SK-N-SH (cell line): Measurements from ENCODE around the gene COL23A1. TPM values are rescaled to one million over a fixed set of nuclear protein-coding genes. Genes with fewer than 3 reads are reported as not detected.

Experiments used
- EZH2phosphoT487 ChIP-seq: fragments of 200-600 bp; sonication (generic); IDR thresholded peaks from 2 replicates; pipeline ENCODE4 v1.6.1; 2017; ENCODE audit warnings: low read depth, mixed run types, mild to moderate bottlenecking, antibody characterized with exemption, moderate library complexity, borderline replicate concordance
- FOXJ3 ChIP-seq: sonication (generic); formaldehyde crosslinking; IDR thresholded peaks from 2 replicates; pipeline ENCODE4 v1.5.1; 2020; ENCODE audit warnings: mild to moderate bottlenecking, missing genetic modification reagents
- GATA2 ChIP-seq: sonication (generic); formaldehyde crosslinking; IDR thresholded peaks from 2 replicates; pipeline ENCODE4 v1.5.0; 2020; ENCODE audit warnings: mild to moderate bottlenecking, missing genetic modification reagents
- JUND ChIP-seq: IDR thresholded peaks from 2 replicates; pipeline ENCODE4 v1.4.0; 2012
- MEF2A ChIP-seq: IDR thresholded peaks from 2 replicates; pipeline ENCODE4 v1.4.0; 2012; ENCODE audit warnings: low read depth, borderline replicate concordance
- NRF1 ChIP-seq: IDR thresholded peaks from 2 replicates; pipeline ENCODE4 v1.6.1; 2012; ENCODE audit warnings: low read depth, mild to moderate bottlenecking, low read length
- POLR2AphosphoS5 ChIP-seq: IDR thresholded peaks from 2 replicates; pipeline ENCODE4 v1.6.1; 2012; ENCODE audit warnings: low read depth, low read length
- RAD21 ChIP-seq: IDR thresholded peaks from 2 replicates; pipeline ENCODE4 v1.6.1; 2012; ENCODE audit warnings: mild to moderate bottlenecking, low read length
- RFX5 ChIP-seq: IDR thresholded peaks from 2 replicates; pipeline ENCODE4 v1.6.1; 2012; ENCODE audit warnings: mild to moderate bottlenecking, improper control_type of control experiment, low read length
- polyA plus RNA-seq, 3 experiments: library from polyadenylated mRNA; depleted of rRNA; stranded (reverse); fragments of >200 nt; gene quantifications; 2 replicates each; pipeline ENCODE4 v1.2.3, GENCODE V29; 2012
- TF ChIP-seq, protein P1 (sequence below): IDR thresholded peaks from 2 replicates; pipeline ENCODE4 v1.6.1; 2012; ENCODE audit warnings: mild to moderate bottlenecking, low read depth, low read length, moderate library complexity
- TF ChIP-seq, protein P2 (sequence below): fragments of 150-350 bp; IDR thresholded peaks from 2 replicates; pipeline ENCODE4 v1.6.1; 2017; ENCODE audit warnings: antibody characterized with exemption, low read length, low read depth, borderline replicate concordance
- TF ChIP-seq, protein P3 (sequence below): IDR thresholded peaks from 2 replicates; pipeline ENCODE4; 2012
- TF ChIP-seq, protein P4 (sequence below): IDR thresholded peaks from 2 replicates; pipeline ENCODE4 v1.4.0; 2012; ENCODE audit warnings: low read depth
- TF ChIP-seq, protein P5 (sequence below): IDR thresholded peaks from 2 replicates; pipeline ENCODE4 v1.4.0; 2012; ENCODE audit warnings: low read depth, borderline replicate concordance

The COL23A1 gene
- polyA plus RNA-seq, 1 of the 3 experiments (the other 2 are of a cell fraction), result 0.10 TPM

DNA sequence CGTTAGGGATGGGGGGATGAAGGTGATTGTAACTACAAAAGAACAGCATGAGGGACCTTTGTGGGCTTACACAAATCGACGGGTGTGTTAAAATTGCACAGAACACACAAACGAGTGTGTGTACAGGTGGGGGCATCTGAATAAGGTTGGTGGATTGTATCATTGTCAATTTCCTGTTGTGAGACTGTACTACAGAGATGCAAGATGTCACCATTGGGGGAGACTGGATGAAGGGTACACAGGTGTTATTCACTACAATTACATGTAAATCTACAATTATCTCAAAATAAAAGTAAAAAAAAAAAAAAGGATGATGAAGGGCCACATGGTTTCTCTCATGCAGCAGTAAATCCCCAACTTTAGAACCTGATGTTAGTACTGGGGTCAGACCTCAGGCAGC lies 326.1 kb downstream of the COL23A1 start (continued):
- TF ChIP-seq, protein P1, sequence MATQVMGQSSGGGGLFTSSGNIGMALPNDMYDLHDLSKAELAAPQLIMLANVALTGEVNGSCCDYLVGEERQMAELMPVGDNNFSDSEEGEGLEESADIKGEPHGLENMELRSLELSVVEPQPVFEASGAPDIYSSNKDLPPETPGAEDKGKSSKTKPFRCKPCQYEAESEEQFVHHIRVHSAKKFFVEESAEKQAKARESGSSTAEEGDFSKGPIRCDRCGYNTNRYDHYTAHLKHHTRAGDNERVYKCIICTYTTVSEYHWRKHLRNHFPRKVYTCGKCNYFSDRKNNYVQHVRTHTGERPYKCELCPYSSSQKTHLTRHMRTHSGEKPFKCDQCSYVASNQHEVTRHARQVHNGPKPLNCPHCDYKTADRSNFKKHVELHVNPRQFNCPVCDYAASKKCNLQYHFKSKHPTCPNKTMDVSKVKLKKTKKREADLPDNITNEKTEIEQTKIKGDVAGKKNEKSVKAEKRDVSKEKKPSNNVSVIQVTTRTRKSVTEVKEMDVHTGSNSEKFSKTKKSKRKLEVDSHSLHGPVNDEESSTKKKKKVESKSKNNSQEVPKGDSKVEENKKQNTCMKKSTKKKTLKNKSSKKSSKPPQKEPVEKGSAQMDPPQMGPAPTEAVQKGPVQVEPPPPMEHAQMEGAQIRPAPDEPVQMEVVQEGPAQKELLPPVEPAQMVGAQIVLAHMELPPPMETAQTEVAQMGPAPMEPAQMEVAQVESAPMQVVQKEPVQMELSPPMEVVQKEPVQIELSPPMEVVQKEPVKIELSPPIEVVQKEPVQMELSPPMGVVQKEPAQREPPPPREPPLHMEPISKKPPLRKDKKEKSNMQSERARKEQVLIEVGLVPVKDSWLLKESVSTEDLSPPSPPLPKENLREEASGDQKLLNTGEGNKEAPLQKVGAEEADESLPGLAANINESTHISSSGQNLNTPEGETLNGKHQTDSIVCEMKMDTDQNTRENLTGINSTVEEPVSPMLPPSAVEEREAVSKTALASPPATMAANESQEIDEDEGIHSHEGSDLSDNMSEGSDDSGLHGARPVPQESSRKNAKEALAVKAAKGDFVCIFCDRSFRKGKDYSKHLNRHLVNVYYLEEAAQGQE, result no peak
- no peak for TF ChIP-seq RAD21
- TF ChIP-seq RFX5, result no peak
- TF ChIP-seq NRF1, result no peak
- TF ChIP-seq JUND, result no peak
- TF ChIP-seq, protein P2, sequence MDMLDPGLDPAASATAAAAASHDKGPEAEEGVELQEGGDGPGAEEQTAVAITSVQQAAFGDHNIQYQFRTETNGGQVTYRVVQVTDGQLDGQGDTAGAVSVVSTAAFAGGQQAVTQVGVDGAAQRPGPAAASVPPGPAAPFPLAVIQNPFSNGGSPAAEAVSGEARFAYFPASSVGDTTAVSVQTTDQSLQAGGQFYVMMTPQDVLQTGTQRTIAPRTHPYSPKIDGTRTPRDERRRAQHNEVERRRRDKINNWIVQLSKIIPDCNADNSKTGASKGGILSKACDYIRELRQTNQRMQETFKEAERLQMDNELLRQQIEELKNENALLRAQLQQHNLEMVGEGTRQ, result no peak
- no peak for TF ChIP-seq FOXJ3
- TF ChIP-seq POLR2AphosphoS5, result no peak
- no peak for TF ChIP-seq GATA2 (CRISPR knock-in tag)
- no peak for TF ChIP-seq EZH2phosphoT487
- TF ChIP-seq, protein P3, sequence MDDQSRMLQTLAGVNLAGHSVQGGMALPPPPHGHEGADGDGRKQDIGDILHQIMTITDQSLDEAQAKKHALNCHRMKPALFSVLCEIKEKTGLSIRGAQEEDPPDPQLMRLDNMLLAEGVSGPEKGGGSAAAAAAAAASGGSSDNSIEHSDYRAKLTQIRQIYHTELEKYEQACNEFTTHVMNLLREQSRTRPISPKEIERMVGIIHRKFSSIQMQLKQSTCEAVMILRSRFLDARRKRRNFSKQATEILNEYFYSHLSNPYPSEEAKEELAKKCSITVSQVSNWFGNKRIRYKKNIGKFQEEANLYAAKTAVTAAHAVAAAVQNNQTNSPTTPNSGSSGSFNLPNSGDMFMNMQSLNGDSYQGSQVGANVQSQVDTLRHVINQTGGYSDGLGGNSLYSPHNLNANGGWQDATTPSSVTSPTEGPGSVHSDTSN, result no peak
- TF ChIP-seq, protein P4, sequence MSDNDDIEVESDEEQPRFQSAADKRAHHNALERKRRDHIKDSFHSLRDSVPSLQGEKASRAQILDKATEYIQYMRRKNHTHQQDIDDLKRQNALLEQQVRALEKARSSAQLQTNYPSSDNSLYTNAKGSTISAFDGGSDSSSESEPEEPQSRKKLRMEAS, result no peak
- TF ChIP-seq, protein P5, sequence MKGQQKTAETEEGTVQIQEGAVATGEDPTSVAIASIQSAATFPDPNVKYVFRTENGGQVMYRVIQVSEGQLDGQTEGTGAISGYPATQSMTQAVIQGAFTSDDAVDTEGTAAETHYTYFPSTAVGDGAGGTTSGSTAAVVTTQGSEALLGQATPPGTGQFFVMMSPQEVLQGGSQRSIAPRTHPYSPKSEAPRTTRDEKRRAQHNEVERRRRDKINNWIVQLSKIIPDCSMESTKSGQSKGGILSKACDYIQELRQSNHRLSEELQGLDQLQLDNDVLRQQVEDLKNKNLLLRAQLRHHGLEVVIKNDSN, result no peak
- TF ChIP-seq MEF2A, result no peak
